SHP77 (cell line): ENCODE measurements around the gene TPST2.
A peak's percentile ranks its signal among the peaks of the same experiment; 100 is the strongest.

ENCODE experiments used
- DNase-seq, 2 experiments: peaks; one replicate each; lab custom pipeline; 2025; lab: John Stamatoyannopoulos, UW

Gene TPST2

DNA sequence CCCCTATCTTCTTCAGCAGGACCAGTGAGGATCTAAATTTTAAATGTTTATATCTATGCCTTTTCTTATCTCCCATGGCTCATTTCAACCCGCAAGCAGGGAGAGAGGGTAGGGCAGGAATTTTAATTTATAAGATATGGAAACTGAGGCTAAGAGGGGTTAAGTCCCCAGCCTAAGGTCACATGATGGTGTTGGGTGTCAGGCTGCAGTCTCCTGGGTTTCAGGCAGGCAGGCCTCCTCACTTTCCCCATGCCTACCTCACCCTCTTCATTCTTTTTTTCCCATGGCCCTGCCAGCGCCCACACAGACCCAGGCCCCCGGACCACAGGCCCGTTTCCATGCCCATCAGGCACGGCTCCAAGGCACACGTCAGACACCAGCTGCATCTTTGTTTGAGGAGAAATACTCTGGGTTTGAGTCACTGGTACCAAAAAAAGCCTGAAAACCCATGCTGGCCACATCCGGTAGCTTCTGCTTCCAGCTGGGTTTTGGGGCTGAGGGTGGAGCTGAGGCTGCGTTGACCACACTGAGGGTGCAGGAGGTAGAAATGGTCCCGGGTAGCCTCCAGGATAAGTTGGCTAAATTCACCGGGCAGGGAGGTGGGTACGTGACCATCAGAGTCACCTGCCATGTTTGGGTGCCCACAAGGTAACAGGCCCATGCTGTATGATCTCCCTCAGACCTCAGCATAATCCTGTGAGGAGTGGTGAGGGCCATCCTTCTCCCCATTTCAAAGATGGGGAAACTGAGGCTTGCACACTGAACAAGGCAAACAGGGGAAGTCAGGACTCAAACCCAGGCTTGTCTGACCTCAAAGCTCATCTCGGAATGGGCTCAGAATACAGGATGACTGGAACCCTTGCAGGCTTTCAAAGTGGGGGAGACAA is 20.4 kb upstream of the TPST2 start:
- no peak for DNase-seq

DNA sequence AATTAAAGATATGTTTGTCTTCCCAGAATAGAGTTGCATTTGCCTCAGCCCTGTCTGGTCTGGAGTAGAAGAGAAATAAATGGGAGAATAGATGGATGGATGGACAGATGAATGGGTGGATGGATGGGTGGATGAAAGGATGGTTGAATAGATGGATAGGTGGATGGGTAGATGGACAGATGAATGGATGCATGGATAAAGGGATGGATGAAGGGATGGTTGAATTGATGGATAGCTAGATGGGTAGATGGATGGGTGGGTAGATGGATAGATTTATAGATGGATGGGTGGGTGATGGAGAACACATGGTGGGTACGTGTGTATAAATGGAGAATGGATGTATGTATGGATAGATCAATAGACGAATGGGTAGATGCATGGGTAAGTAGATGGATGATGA is 19.4 kb upstream of the TPST2 start:
- no peak for DNase-seq

DNA sequence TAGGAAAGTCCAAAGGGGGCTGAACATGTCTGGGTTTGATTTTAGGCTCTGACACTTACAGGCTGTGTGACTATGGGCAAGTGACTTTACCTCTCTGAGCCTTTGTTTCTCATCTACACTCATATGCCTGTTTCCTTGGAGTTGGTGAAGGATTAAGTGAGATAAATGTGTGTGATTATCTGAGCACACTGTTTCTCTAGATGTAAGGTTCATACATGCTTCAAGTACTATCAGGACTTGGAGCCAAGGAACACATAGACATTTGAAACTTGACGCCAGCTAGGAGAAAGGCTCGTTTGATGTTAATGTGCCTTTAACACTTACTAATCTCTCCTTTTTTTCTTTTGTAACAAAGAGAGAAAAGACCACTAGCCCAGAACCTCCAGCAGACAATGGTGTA is 18.2 kb upstream of the TPST2 start:
- no peak for DNase-seq

DNA sequence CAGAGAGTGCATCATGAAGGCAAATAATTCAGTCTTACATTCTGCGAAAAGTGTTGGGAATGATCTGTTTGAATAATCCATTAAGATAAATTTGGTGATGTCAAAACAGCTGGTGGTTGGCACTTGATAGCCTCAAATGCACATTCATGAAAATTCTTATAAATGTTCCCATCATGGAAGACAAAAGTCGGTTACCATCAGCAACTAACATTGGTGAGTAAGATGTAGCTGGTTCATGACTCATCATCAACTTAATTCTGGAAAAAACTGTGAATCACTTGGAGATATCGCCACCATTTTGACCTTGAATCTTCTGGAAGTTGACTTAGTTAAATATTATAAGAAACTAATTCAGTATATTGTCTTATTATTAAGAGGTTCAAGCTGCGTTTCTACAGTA is 16.7 kb upstream of the TPST2 start:
- no peak for DNase-seq

DNA sequence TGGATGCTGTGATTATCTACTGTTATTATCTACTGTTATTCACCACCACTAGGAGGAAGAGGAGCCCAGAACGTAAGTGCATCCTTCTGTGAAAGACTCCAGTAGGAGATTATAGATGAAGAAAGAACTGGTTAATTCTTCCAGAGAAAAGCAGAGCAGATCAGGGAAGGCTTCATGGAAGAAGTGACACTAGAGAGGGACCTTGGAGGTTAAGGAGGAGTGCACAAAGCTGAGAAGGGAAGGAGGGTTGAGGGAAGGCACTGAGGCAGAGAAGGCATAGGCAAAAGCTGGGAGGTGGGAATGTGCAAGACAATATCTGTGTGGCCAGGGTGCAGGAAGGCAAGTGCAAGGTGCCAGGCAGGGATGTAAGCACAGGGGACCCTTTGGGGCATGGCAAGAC is 14.4 kb upstream of the TPST2 start:
- no peak for DNase-seq

DNA sequence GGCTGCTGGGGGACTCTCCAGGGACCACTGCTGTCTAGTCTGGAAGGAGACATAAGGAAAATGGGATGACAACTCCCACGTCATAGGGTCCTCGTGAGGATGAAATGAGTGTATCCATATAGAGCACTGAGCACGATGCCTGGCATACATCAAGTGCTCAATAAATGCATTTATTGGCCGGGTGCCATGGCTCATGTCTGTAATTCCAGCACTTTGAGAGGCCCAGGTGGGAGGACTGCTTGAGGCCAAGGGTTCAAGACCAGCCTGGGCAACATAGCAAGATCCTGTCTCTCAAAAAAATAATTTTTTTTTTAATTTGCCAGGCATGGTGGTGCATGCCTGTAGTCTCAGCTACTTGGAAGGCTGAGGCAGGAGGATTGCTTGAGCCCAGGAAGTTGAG is 12.2 kb upstream of the TPST2 start:
- no peak for DNase-seq

DNA sequence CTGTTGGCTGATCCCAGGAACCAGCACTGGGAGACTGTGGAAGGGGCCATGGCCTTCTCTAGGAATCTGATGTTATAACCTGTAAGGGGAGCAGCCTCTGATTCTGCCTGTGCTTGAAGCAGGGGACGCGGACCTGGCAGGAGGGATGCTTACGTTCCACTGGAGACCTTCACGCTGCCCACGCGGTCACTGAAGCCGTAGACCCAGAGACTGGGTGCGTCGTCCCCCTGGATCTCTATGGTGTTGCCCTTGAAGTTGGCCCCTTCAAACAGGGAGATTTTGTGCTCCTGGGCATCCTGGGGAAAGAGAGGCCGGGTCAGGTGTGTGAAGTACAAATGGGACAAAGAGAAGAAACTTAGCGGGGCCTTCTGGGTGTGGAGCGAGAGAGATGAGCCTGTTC is 11.8 kb upstream of the TPST2 start:
- DNase-seq: no peak

DNA sequence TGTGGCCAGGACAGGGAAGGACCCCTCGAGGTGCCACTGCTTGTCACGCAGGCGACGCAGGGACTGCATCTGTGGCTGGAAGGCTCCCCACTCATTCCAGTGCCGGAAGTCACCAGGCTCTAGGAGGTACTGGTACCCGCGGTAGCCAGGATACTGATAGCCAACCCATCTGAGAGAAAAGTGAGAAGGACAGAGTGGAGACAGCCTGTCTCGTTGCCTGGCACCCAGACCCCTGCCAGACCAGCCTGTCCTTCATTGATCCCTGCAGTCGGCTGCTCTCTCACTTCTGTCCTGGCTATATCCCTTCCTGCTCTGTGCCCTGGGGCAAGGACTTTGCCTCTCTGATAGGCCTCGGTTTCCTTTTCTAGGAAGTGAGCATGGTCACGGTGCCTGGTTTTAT is 9.6 kb upstream of the TPST2 start:
- DNase-seq: no peak

DNA sequence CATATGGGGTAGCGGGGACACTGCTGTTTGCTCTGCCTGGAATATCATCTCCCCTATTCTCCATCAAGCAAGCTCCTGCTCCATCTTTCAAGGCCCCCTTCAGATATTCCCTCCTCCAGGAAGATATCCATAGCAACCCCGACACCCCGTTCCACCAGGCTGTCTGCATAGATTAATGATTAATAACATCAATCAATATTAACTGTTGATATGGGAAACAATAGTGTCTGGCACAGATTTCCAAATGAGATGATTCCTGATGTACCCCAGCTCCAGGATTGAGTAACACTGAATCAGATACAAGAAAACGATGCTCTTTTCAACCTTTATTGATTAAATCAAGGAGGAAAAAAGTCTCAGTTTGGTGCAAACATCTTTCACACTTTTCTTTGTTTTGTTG is 7.5 kb upstream of the TPST2 start:
- no peak for DNase-seq

DNA sequence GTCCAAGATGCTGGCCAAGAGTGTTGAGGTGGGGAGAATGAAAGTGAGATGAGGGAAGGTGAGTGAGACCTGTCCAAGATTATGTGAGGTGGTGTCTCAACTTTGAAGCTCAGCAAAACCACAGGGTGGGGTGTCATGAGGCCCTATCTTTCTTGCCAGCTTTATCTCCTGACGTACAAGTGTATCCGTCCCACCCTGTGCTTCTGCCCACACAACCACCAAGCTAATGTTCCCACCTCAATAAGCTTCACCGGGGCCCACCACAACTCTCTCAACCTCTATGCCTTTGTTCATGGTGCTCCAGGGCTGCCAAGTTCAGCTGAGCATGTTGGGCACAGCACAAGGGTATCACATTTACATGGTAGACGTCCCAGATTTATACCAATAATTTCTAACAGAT is 7.1 kb upstream of the TPST2 start:
- no peak for DNase-seq

DNA sequence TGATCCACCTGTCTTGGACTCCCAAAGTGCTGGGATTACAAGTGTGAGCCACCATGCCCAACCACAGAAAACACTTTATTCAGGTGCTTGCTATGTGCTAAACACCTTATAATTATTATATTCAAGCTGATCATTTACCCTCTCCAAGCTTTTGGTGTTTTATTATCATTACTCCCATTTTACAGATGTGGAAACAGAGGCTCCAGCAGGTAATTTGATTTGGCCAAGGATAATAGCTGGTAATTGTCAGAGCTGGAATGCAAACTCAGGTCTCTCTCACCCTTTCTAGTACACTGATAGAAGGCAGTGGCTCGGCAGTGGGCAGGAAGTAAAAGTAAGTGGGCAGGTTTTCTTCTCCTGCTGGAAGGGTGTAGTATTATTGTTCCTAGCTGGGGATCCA is 3.8 kb upstream of the TPST2 start:
- no peak for DNase-seq

DNA sequence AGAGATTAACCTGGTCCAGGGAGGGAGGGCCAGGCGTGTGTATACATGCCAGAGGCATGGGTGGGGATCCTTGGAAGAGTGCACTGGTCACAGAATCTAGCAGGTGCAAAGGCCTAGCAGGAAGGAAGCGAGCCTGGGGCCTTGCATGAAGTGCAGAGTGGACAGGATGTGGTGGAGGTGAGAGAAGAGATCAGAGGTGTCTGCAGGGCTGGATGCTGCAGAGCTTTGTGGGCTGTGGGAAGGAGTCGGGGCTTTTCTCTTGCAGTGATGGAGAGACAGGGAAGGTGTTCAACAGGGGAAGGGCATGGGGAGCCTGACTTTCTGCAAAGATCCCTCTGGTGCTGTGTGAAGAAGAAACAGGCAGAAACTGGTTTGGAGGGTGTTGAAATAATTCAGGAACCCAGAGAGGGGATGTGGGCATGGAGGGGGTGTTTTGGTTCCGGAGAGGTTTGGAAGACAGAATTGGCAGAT is 2.5 kb upstream of the TPST2 start:
- peak in 1 of 2 experiments; percentile 13 for DNase-seq

DNA sequence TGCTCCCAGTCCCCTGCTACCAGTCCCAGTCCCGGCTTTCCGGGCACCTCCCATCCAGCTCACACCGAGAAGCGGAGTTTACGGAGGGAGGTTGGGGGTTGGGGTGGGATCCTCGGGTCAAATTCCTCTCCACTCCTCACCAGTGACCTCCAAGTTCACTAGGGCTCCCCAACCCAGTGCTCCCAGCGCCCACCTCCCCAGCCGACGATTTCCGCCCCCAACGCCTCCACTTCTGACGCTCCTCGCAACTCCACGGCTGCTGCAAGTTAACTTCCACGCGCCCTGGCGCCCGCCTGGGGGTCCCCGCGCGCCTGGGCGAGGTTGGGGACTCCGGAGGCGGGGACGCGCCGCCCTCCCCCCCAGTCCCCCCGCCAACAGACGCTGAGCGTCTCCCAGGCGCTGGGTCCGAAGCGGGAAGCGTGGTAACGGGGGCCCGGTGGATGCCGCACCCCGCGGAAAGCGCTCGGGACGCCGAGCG is 526 bp downstream of the TPST2 start:
- no peak for DNase-seq

DNA sequence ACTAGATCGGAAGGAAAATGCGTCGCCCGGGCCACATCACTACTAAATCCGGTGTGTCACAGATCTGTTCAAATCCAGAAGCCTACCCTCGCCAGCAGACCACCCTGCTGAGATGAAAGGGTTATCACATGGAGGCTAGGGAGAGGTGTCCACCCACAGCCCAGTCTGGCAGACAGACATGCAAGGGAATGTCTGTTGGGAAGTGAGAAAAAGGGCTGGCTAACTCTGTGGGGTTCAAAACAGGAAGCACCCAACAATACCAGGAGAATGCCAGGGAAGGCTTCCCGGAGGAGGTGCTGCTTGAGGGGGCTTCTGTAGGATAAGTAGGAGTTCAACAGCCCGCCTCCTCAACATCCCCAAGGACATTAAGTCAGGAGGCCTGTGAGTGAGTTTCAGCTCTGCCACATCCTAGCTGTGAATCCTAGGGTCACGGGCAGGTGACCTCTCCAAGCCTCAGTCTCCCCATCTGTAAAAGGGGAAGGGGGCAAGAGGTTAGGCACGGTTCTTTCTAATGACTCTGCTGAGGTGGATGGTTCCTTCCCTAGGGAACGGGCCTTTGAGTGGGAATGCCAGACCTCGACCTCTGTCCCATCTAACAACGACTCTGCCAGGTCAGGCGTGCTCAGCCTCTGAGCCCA is 1.1 kb downstream of the TPST2 start:
- DNase-seq: no peak

DNA sequence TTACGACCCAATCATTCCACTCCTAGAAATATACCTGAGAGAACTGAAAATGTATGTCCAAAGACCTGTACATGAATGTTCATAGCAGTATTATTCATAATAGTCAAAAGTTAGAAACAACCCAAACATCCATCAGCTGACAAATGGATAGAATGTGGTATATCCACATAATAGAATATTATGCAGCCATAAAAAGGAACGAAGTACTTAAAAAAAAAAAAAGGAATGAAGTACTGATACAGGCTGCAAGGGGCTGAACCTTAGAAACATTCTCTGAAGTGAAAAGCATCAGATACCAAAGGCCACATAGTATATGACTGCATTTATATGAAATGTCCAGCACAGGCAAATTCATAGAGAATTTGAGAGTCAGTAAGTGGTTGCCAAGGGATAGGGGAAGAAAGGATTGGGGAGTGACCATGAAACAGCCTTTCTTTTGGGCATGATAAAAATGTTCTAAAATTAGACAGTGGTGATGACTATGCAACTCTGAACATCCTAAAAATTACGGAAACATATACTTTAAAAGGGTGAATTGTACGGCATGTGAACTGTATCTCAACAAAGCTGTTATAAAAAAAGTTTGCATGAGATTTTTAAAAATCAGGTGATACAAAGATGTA is 1.8 kb downstream of the TPST2 start:
- DNase-seq: no peak

DNA sequence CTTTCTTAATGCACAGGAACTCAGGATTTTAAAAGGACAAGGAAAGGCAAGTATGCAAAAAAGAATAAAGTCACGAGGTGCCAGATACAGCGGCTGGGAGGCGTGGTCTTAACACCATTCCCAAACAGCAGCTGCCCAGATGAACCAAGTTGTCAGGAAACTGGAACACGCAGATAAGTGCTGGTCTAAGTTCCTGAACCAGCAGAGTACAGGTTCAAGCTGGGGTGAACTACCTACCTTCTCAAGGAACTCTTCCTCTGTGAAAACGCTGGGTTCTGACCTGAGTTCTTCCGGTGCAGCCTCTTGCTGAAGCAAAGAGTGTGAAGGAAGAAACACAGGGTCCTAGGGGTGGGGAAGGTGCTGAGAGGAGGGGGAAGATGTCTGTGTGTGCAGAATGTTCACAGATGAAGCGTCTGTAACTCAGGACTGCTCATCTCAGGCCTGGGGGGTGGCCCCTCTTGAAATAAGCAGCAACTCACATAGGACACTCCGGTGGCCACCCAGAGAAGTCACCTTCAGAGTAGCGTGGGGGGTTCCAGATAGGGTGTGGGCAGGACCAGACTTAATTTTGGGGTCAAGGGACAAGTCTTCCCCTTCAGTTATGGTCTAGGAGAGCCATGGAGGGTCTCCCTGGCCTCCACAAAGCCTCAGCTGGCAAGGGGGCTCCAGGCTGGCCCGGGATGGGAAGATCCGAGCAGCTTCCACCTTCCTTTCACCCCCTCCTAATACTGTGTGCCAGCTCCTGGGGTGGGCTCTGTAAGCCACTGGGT is 3.2 kb downstream of the TPST2 start:
- DNase-seq: no peak

DNA sequence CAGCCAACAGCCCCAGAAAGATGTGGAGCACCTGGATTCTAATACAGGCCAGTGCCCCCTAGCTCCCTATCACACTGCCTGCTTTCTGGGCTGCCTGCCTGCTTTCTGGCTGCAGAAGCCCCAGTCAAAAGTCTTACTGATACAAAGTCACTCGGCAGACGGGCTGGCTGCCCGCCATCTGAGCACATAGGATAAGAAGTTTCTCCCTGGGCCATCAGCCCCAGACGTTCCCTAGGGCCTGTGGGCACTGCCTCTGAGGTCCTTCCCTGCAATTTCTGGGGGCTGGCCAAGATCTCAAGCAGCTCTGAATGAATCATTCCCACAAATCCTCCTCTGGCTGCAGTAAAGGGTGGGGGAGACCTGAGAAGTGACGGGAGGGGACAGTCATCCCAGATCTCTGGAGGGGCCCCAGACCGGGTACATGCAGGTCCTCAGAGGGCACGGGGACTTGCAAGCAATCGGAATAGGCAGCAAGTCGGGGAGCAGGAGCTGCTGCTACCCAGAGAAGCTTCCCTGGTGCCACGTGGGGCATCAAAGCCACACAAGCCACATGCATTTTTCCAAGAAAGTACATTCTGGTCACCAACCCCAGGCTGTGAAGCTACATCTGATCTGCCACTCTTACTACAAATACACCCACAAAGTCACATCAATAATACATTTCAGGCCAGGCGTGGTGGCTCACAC is 4.7 kb downstream of the TPST2 start:
- DNase-seq: no peak

DNA sequence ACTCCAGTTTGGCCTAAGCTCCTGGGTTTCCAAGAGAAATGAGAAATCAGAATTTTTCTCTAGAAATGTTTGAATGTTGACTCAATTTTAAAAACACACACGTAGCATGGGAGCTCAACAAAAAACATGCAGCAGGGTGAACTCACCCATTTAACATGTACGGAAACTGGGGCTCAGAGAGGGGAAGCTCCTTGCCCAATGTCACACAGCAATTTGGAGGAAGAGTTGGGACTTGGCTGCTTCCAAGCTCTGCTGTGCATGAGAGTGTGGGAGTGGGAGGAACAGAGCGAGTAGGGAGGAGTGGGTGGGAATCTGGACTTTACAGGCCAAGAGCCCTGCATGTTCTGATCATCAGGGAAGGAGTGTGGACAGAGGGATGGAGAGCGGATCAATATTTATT is 5.9 kb downstream of the TPST2 start:
- no peak for DNase-seq

DNA sequence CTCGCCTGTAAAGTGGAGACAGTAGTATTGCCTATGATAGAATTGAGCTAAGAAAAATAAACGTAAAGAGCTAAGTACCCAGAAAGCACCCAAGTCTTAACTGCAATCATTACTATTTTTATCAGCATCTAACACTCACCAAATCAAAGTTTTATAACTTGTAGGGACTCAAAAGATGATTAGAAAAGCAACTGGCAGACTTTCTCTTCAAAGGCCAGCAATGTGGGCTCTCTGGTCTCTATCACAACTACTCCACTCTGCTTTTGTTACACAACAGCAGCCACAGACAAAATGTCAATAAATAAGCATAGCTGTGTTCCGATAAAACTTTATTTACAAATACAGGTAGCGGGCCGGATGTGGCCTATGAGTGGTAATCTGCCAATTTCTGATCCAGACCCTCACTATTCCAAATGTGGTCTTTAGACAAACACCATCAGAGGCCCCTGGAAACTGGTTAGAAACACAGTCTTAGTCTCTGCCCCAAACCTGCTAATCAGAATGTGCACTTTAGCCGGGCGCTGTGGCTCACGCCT is 8.2 kb downstream of the TPST2 start:
- no peak for DNase-seq

DNA sequence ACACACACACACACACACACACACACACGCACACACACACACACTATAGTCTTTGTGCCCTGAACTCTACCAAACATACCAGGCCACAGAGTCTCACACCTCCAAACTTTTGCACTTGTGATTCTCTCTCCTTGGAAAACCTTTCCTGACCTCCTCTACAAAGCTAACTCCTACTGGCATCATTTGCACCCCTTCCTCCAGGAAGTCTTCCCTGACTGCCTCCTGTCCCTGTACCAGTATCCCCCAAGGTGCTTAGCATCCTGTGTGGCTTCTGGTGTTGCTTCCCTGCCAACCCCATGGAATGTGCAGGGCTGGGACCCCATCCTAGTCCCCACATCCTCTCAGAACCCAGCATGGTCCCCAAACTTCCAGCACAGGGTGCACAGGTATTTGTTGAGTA is 8.9 kb downstream of the TPST2 start:
- no peak for DNase-seq

DNA sequence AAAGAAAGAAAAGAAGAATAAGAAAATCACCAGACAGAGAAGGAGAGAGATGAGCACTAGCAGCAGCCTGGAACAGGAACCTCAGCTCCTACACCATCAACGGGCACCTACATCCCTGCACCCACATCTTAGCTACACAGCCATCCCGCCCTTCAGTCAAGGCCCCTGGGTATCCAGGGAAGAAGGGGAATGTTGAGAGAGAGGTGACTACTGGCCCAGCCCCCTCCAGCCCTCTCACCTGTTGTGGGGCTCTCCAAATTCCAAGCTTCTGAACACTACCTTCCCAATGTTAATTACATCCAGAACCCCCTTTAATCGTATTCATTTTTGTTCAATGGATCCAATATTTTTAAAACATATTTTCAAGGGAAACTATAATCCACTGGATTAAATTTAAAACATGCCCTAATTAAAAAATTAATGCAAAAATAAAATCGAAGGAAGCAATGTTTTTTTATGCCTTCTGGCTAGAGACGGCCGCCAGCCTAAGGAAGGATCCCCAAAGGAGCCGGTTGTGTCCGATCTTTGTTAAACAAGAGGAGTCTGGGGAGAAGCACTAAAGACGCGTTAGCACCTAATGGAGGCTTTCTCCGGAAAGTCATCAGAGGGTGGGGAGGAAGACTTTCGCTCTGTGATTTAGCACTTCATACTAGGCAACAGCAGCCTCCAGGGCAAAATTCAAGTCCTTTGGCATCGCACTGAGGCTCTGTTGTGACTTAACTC is 9.5 kb downstream of the TPST2 start:
- DNase-seq: no peak
